T-helper 2 cell treated with Interferon-gamma antibody and Interleukin-4, amounts not matched to agents 100 ng/mL and 5 ng/mL, for 36 hours (primary cell): ENCODE measurements around the gene CD86. TPM values are rescaled to one million over a fixed set of nuclear protein-coding genes. Genes with fewer than 3 reads are reported as not detected.

Experiments used
- intact Hi-C: fragments of 100-400 bp; cut with micrococcal nuclease; formaldehyde crosslinking; loops from one replicate; pipeline ENCODE4 v1.15.1; 2023
- total RNA-seq: library from RNA; stranded (reverse); gene quantifications from 2 replicates; pipeline ENCODE4 v1.2.3, GENCODE V29; 2022

Gene CD86
- total RNA-seq, 1 donor from 2014 or later: 9.3 TPM

- intact Hi-C loops: no loop called here
These were observed 3.1 kb downstream of the CD86 start for GRCh38 chr3:122058294-122058693.

- intact Hi-C loops: no loop called here
These were observed 5.0 kb downstream of the CD86 start for GRCh38 chr3:122060040-122060698.

- intact Hi-C loops: no loop called here
These were observed 8.7 kb downstream of the CD86 start for GRCh38 chr3:122063908-122064307.

GRCh38 chr3:122064326-122064725, 9.2 kb downstream of the CD86 start:
- intact Hi-C loops: no loop called here

GRCh38 chr3:122066331-122067213, 11.4 kb downstream of the CD86 start:
- intact Hi-C loops: loop anchor here (1.0 kb wide), 1 partner anchor 9 kb away; no protein-coding TSS in a partner anchor

GRCh38 chr3:122067214-122067550, 12.0 kb downstream of the CD86 start:
- intact Hi-C loops: loop anchor here (1.0 kb wide), 1 partner anchor 8 kb away; no protein-coding TSS in a partner anchor

- intact Hi-C loops: loop anchor here (1.0 kb wide), 1 partner anchor 8 kb away; no protein-coding TSS in a partner anchor
These were observed 12.6 kb downstream of the CD86 start for GRCh38 chr3:122067588-122068240.

- intact Hi-C loops: loop anchor here (1.0 to 5.0 kb wide), 2 partner anchors 7 to 327 kb away; partner anchors contain the start of gene GOLGB1
These were observed 19.6 kb downstream of the CD86 start for GRCh38 chr3:122074621-122075265.

- intact Hi-C loops: loop anchor here (1.0 to 5.0 kb wide), 3 partner anchors 16 to 329 kb away; partner anchors contain the start of gene GOLGB1
These were observed 21.5 kb downstream of the CD86 start for GRCh38 chr3:122076491-122077292.

- intact Hi-C loops: loop anchor here (1.0 to 5.0 kb wide), 3 partner anchors 15 to 330 kb away; partner anchors contain the start of gene GOLGB1
These were observed 22.4 kb downstream of the CD86 start for GRCh38 chr3:122077293-122078234.

- intact Hi-C loops: loop anchor here (5.0 kb wide), 1 partner anchor 331 kb away; the partner anchor contains the start of gene GOLGB1
These were observed 23.2 kb downstream of the CD86 start for GRCh38 chr3:122078235-122078935.

GRCh38 chr3:122079524-122080206, 24.5 kb downstream of the CD86 start:
- intact Hi-C loops: loop anchor here (5.0 kb wide), 1 partner anchor 332 kb away; the partner anchor contains the start of gene GOLGB1

- intact Hi-C loops: no loop called here
These were observed 25.0 kb downstream of the CD86 start for GRCh38 chr3:122080207-122080587.

- intact Hi-C loops: no loop called here
These were observed 26.5 kb downstream of the CD86 start for GRCh38 chr3:122081543-122082247.

- intact Hi-C loops: no loop called here
These were observed 27.2 kb downstream of the CD86 start for GRCh38 chr3:122082357-122082756.

GRCh38 chr3:122084799-122085198, 29.6 kb downstream of the CD86 start:
- intact Hi-C loops: no loop called here

GRCh38 chr3:122085673-122086072, 30.5 kb downstream of the CD86 start:
- intact Hi-C loops: no loop called here
